ENCODE measurements around the gene GRAMD2B.
"Not testable (repeated sequence)": the region's sequence is repeated elsewhere in the genome, so short reads cannot be mapped to it uniquely, and the experiment has no call there.

The GRAMD2B gene, protein sequence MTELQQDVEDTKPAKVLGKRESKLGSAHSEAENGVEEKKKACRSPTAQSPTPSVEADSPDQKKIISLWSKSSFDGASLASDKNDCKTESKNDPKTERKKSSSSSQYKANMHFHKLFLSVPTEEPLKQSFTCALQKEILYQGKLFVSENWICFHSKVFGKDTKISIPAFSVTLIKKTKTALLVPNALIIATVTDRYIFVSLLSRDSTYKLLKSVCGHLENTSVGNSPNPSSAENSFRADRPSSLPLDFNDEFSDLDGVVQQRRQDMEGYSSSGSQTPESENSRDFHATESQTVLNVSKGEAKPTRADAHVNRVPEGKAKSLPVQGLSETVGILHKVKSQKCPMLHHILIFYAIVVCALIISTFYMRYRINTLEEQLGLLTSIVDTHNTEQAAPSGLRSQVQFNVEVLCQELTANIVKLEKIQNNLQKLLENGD

DNA sequence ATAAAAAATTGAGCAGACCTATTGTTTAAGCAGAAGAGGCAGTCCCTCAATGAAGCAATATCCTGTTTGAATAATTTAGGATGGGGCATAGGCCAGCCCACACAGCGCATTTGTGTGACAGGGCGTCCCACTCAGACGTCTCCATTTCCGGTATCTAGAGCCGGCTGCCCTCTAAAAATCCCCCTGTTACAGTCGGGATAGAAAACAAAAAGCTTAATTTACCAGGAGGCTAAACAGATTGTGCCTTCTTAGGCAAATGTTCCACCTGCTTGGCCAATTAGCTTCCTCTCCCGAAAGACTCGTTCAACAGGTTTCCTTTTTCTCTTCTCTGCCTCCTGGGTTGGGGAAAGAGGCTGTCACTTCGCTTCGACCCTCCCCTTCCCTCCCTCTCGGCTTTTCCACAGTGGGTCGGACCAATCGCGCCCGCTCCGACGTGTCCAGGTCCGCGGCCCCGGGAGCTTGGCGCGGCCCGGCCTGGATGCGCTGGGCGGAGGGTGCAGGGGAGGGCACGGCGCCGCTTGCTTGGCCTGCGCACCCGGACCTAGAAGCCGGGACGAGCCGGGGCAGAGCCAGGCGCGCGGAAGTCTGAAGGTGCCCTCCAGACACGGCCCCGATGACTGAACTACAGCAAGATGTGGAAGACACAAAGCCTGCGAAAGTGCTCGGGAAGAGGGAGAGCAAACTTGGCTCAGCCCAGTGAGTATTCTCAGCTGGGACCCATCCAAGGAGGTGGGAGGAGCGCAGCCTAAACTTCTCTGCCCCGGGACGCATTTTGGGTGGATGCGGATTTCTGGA, at the start of gene GRAMD2B:
TSS of gene GRAMD2B (plus strand) at position 416 of the 795 bp plus-strand sequence. CDS start at position 614, 198 bp downstream.
- DNase-seq = peak; percentile 85 to 86

DNA sequence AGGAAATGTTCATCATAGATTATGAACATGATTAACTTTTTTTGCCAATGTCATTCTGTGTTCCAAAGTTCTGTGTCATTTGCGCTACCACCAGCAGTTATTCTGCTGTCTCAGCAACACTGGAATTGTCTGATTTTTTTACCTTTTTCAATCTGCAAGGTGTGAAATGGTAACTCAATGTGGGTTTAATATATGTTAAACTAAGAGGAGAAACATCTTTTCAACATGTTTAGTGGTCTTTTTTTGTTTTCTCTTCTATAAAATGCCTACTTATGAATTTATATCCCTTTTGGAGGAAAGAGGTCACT, 49.1 kb upstream of the GRAMD2B start:
- DNase-seq = no peak

DNA sequence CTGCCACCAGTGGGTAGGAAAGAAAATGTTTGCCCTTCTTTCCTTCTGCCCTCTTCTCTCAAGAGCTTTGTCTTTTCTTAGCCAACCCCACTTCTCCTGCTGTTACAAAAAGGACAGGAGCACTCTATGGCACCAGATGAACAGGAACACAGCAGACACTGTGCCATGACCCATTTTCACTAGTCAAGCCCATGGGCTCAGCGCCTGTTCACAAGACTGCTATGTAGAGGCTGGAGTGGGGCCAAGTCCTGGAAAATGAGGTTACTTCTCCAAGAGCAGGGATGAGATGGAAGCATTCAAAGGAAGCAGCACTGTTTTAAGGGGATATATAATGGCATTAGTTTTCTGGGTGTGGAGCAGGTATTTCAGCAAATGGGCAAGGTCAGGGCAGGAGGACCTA, 46.8 kb upstream of the GRAMD2B start:
- no peak for DNase-seq

DNA sequence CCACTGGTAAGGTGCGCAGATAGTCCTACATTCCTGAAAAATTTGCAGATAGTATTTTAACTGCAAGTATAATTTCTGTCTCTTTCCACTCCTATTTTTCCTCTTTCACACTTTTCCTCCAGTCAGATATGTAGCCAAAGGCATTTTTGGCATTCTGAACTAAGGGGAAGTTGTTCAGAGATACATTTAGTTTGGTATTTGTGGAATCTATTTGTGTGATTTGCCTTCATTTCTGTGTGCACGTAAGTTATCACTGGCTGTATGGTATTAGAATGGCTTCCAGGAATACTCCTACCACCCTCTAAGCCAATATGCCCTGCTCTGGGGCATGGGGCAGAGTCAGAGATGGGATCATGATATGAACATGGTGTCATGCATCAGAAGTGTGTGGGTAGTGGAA, 45.8 kb upstream of the GRAMD2B start:
- no peak for DNase-seq

DNA sequence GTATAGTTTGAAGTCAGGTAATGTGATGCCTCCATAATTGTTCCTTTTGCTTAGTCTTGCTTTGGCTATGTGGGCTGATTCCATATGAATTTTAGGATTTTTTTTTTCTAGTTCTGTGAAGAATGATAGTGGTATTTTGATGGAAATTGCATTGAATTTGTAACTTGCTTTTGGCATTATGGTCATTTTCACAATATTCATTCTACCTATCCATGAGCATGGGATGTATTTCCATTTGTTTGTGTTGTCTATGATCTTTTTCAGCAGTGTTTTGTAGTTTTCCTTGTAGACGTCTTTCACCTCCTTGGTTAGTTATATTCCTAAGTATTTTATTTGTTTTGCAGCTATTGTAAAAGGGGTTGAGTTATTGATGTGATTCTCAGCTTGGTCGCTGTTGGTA, 42.9 kb upstream of the GRAMD2B start:
- not testable (repeated sequence) for DNase-seq

DNA sequence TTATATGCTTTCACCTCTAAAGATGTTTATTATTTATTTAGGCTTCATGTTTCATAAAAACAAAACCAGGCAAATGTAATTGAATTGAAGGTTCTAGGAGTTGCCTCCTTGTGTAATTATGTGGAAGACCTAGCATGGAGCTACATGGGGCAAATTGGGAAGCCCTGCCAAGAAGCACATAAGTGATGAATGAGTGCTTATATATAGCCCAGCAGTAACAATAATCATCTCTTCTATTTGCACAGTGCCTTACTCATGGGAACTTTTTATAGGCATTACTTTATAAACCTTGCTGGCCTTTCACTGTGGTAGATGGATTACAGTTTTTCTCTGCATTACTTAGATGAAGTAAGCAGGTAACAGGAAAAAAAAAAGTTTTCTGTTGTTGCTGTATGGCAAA, 40.0 kb upstream of the GRAMD2B start:
- DNase-seq = no peak

DNA sequence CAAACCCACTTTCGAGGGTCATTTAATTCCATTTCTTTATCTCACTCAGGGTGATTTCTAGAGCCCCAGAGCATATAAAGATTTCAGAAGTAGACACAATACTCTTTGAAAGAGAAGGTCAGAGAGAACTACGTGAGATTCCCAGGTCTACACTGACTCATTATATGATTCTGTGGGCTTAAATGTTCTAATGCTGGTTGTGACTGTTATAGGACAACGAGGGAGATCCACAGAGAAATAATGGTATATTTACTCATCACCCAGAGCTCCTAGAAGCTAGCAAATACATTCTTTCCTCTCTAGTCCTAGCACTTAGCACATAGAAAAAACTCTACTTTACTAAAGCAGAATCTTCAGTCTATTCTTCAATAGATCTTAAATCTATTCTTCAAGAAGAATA, 39.4 kb upstream of the GRAMD2B start:
- DNase-seq = no peak

DNA sequence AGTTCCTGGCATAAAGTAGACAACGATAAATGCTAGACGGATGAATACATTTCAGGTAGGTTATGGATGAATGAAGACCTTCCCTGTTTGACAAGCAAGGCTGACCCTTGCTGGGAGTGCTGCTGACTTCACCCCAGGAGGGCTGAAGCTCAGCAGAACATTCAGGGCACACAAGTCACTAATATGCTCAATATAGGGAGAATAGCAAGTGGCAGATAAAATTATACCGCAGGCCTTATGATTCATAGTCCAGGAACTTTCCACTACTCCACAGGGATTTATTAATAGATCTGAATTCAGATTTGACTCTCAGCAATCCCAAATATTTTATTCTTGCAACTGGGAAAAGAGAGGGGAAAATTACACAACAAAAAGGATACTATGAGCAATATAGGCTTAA, 38.2 kb upstream of the GRAMD2B start:
- no peak for DNase-seq

DNA sequence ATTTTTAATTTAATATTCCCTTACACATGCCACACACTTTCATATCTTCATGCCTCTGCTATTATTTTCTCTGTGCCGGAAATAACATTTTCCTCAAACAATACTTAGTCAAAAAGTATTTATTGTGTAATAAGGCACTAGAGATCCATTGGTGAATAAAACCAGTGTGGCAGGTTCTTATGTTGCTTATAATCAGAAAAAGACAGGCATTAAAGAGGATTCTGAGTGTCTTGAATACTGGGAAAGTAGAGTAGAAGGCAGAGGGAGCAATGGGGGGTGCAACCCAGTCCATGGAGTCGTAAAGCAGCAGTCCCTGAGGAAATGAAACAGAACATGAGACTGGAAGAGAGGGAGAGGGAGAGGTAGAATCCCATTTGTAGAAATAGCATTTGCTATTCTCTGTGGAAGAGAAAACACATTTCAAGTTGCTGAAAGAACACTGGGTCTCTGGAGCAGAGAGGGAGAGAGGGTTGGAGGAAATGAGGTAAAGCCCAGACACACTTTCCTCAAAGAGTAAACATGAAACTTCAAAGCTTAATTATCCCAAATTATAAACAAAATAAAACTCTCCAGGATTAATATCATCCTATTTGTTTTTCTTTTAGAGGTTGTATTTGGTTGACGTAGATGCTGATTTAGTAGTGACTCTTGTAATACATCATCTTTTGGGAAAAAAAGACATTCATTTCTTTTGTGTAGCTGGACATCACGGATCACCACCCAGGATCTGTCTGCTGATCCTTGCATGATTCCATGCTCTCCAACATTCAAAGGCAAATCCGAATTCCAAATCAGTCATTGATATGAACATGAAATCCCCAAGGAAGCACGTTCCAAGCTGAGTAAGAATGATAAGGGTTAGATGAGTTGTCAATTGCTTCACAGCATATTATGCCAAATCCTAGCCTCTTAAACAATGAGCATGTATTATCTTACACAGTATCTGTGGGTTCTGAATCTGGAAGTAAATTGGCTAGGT, 37.4 kb upstream of the GRAMD2B start:
- no peak for DNase-seq

DNA sequence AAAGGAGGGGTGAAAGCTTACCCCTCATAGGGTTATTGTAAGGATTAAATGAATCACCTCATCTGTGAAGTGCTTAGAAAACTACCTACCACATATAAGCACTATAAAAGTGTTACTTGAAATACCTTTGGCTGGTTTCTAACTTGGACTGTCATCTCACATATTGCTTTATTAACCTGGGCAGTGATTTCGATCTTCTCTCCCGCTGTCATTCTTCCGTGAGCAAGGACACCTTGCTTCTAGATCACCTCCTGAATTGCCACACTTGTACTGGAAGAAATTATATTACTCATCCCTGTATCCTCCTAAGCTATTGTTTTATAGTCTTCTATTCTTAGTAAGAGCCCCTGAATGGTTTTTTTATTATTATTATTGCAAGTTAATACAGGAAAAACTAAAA, 34.0 kb upstream of the GRAMD2B start:
- no peak for DNase-seq

DNA sequence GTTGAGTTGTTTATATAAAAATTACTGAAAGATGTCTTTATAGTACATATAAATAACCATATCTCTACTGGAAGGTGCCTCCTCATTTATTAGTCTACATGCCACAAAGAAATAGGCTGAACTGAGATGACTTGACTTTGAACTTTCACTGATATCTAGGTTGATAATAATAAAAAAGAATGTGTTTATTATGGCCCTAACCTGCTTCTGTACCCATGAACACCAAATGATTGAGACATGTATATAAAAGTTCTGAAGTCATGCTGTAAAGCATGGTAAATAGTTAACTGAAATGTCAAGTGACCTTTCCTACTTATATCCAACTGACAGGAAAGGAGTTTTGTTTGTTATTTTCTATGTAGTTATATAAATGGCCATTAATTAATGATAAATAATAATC, 33.2 kb upstream of the GRAMD2B start:
- DNase-seq = no peak

DNA sequence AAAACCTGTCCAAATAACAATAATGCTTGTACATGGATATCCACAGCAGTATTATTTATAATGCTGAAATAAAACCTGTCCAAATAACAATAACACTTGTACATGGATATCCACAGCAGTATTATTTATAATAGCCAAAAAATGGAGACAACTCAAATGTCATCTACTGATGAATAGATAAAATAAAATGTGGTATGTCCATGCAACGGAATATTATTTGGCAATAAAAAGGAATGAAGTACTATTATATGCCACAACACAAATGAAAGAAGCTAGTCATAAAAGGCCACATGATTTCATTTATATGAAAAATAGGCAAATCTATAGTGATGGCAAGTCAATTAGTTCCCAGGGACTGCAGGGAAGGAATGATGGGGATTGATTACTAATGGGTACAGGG, 31.8 kb upstream of the GRAMD2B start:
- no peak for DNase-seq

DNA sequence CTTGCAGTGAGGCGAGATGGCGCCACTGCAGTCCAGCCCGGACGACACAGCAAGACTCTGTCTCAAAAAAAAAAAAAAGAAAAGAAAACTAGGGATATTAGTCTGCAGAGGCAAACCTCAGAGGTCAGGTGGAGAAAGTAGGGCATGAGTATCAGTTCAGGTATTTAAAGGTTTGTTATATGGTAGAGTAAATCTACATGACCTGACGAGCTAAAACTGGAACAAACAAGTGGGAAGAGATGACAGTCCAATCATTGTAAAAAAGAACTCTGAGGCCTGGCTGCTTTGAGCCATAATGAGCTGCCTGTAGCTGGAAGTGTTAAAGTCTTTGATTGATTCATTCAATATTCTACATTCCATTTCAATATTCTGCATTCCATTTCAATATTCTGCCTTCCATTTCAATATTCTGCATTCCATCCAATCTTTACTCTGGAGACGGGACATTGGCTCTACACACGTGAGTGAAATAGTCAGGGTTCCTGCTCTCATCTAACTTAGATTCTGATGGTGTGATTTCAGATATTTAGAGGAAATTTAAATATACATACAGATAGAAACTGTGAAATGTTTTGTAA, 28.9 kb upstream of the GRAMD2B start:
- DNase-seq = no peak

DNA sequence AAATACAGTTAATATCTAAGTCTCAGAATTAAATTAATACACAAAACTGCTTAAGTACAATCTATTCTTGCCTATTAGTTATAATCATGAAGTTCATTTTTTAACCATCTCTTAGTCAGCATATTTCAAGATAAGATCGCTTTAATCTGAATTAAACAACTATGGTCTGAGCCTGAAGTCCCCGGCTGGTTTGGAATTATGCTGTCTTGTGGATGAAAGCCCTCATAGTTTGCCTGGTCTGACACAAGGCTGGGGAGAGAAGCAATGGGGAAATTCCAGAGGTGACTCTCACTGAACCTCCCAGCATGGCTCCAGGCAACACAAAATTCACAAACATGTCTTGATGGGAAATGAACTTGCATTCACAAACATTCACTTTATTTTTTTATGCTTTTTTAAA, 28.0 kb upstream of the GRAMD2B start:
- DNase-seq = no peak

DNA sequence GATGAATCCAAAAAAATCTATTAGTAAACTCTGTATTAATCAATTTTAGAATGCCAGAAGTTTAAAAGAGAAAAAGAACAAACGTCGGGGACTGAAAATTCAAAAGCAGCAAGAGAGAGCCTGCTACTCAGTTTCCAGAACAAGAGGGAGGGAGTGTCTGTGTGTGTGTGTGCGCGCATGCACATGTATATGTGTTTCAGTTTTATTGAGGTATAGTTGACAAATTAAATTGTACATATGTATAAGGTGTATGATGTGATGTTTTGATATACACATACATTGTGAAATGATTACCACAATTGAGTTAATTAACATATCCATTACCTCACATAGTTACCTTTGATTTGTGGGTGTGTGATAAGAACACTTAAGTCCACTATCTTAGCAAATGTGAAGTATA, 27.6 kb upstream of the GRAMD2B start:
- DNase-seq = no peak

DNA sequence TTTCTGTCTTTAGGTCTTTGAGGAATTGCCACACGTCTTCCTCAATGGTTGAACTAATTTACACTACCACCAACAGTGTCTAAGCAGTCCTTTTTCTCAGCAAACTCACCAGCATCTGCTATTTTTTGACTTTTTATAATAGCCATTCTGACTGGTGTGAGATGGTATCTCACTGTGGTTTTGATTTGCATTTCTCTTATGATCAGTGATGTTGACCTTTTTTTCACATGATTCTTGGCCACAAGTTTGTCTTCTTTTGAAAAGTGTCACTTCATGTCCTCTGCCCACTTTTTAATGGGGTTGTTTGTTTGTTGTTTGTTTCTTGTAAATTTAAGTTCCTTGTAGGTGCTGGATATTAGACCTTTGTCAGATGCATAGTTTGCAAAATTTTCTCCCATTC, 26.5 kb upstream of the GRAMD2B start:
- not testable (repeated sequence) for DNase-seq

DNA sequence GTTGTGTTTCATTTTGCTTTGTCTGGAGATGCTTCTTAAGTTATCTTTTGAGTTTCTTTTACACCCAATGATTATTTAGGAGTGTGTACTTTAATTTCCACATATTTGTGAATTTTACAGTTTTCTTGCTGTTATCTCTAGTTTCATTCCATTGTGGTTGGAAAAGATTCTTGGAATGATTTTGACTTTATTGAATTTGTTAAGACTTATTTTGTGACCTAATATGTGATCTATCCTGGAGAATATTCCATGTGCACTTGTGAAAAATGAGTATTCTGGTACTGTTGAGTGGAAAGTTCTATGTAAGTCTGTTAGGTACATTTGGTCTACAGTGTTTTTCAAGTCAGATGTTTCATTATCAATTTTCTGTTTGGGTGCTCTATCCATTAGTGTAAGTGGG, 24.4 kb upstream of the GRAMD2B start:
- no peak for DNase-seq

DNA sequence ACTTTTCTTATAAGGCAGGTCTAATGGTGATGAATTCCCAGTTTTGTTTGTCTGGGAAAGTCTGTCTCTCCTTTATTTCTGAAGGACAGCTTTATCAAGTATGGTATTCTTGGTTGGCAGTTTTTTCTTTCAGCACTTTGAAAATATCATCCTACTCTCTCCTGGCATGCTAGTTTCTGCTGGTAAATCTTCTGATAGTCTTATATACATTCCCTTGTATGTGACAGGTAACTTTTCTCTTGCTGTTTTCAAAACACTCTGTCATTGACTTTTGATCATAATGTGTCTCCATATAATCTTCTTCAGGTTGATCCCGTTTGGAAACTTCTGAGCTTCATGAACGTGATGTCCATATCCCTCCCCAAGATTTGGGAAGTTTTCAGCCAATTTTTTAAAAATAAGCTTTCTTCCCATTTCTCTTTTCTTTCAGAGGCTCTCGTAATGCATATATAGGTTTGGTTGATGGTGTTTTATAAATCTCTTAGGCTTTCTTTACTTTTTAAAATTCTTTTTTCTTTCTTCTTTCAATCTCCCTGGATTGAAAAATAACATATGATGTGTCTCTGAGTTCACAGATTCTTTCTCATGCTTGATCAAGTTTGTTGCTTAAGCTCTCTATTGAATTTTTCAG, 22.5 kb upstream of the GRAMD2B start:
- DNase-seq = no peak

DNA sequence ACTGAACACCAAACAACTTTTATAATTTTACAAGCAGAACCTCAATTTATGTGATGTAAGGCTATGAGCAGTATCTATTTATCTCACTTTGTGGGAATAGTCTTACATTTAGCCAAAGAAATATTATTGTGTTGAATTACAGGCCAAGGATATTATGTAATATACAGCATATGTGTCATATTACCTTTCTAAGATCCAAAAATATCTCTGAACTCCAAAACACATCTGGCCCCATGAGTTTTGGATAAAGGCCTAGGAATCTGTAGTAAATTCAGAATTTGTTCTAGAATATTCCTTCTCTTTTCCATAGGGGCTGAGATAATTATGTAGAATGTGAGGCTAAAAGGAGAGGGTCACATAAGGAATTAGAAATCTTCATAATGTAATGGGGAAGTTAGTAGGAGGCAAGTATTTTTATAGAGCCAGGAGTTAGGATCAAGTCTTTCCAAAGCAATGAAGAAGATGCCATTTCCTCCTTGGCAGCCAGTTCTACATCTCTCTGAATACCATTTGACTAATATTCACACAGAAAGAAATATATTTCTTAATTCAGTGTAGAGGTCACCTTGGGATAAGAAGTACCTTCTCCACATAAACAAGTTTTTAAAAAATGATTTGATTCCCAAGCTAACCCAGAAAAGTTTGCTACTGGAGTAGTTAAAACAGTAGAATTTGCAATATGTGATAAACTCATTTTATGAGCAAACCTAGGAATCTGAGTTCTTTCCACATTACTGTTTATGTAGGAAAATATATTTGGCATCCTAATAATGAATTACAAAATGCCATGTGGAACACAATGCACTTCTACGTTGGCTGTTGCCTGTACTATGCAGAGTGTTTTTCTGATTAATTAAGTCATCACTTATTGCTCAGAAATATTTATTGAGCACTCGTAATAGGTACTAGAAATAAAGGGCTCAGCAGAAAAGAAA, 20.3 kb upstream of the GRAMD2B start:
- DNase-seq = no peak

DNA sequence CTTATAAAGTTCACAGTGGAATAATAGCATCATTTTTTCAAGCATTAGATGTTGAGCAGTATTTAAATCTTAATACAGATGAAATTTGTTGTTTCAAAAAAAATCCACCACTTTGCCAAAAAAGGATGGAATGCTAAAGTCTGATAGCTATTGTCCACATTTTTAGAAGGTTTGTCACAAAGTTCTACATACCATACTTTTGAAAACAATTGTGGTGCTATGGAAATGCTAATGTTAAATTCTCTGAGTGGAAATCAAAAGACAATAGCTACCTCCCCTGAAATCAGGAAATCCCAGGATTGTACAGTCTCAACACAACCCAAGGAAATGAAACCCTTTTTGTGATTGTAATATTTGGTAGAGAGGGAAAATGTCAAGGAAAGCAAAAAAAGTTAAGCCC, 19.3 kb upstream of the GRAMD2B start:
- DNase-seq = no peak

DNA sequence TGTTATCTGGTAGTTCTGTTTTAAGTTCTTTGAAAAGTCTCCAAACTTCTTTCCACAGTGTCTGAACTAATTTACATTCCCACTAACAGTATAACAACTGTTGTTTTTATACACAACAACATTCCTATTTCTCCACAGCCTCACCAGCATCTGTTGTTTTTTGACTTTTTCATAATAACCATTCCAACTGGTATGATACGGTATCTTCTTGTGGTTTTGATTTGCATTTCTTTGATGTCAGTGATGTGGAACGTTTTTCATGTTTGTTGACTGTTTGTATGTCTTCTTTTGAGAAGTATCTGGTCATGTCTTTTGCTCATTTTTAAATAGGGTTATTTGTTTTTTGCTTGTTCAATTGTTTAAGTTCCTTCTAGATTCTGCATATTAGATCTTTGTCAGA, 12.6 kb upstream of the GRAMD2B start:
- DNase-seq = no peak
